HG03571 (cell line): ENCODE data around the gene SLC28A3.

ENCODE experiments used
- ATAC-seq: cut with Tn5 transposase; IDR thresholded peaks from one replicate; pipeline ENCODE4 v1.9.1; 2021; ENCODE audit not compliant: unreplicated experiment

The SLC28A3 gene

DNA sequence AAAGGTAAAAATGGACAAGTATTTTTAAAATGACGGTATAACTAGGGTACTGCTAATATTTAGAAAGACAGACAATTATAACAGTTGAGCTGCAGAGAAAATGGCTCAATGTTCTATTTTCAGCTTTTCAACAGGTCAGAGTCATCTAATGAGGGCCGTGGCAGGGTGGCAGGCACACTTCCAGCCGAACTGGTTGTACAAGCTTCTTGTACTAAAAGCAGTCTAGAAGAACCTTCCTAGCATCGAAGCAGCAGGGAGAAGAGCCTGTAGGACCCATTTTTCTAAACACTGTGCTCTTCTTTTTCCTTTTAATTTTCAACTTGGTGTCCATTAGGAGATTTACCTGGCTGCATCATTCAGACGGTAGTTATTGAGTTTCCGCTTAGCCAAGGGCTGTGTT, 85.6 kb downstream of the SLC28A3 start:
- no peak for ATAC-seq

DNA sequence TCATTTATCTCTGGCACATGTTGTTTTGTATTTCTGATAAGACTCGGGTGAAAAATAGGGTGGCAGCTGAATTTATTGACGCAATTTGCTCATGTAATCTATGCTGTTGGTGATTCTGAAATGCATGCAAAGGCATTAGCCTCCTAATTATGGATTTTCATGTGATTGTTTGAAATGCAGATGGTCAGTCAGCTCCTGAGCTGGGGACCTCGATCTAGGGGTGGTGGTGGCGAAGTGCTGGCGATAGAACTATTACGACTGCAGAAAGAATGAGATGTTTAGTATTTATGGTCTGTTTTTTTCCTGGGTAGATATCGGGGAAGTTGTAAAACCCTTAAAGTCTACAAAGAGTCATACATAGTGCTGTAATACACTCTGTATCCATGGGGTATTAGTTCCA, 88.6 kb downstream of the SLC28A3 start:
- ATAC-seq, result no peak

DNA sequence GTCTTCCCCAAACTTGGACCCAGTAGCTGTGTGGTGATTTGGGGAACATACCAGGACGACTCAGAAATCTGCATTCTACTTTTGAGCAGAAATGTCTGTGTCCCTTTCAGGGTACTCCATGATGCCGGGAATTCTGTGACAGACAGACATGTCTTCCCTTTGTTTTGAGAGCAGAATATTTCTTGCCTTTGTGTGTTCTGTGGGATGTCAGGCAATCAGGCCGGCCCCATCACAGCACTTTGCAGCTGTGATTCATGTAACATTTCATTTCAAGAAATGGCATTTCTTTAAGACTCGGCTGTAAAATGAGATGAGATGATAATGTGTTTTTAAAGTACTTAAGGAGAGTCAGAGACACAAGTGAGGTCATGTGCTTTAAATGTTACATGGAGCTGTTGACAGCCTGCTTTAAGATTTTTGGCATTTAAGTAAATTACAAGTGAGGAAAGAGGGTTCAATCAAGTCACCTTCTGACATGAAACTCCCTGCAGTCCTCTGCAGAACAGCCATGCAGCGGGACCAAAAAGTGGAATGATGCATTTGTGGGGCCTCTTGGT, 98.7 kb downstream of the SLC28A3 start:
- no peak for ATAC-seq

DNA sequence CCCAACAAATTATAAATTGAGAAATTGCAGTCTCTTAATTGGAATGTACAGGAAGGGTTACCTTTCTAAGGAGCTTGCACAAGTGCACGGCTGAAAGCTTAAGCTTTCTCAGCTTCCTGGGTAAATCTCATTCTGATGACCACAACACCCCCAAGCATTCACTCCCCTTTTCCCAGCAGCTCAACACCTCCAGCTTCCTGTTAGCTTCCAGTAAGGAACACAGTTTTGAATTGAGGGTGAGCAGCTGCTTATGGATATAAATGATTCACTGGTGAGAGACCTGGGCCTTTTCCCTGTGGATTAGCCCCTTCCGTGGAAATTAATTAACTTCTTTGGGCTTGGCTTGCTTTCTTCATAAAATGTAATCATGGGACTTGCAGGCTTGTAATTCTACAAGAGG, 101.2 kb downstream of the SLC28A3 start:
- no peak for ATAC-seq

DNA sequence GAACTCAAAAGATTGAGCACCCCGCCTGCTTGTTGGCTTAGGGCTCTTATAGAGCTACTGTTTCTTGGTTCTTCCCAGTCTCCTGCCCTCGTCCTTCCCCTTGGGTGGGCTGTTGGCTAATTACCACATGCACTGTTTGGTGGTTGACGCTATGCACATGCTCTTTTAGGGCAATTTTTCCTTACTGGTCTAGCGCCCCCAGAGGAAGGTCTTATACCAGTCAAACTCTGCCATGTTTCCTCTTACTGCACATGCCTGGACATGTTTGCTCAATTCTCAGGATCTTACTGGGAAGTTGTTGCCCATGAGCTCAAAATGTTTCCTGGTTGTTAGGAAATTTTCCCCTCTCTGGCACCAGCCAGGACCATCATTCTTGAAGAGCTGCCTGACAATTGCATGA, 101.9 kb downstream of the SLC28A3 start:
- ATAC-seq, result no peak

DNA sequence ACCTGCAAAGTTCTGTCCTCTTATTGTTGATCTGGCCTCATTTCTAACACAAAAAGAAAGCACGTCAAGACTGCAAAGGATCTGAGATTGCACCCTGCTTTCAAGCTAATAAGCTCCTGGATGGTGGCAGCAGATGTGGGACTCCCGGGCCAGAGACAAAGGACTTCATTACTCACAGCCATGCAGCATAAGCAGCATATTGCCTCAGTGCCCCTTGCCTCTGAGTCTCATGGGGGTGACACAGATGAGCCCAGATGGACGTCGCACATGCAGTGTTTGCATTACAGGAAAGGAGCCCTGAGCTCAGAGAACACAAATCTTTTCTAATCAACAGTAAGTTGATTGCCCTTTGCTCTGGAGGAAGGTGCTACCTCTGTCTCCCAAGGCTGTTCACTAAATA, 105.0 kb downstream of the SLC28A3 start:
- no peak for ATAC-seq

DNA sequence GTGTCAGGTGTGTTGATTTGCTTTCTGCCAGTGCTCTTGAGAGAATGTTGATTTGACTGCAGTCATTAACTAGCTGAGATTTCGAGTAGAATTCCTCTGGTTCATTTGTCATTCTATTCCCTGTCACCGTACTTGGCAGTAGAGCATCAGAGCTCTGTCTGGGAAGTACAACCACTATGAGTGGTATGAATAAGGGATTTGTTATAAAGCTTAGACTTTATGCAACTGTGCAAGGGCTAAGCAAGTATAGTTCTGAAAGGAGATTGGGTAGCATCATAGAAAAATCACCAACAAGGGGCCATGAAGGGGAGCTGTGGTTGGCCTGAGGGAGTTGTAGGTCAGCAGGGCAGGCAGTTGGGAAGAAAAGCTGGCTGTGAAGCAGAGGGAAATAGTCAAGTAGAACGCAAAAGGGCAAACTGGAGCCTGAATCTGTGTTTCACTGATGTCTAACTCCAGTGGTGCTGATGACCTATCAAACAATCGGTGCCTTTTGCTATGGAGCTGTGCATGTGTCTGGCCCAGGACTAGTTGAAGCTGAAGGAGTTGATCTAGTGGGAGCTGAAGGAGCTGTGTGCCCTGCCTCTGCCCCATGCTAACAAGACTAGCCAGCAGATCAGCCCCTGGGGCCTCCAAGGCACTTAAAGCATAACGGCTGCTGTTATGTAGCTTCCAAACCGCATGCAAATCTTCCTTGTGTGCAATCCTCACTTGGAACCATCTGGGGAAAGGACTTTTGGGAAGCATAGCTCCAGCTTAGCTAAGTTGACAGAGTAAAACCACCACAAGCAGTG, 110.0 kb downstream of the SLC28A3 start:
- ATAC-seq, result no peak

DNA sequence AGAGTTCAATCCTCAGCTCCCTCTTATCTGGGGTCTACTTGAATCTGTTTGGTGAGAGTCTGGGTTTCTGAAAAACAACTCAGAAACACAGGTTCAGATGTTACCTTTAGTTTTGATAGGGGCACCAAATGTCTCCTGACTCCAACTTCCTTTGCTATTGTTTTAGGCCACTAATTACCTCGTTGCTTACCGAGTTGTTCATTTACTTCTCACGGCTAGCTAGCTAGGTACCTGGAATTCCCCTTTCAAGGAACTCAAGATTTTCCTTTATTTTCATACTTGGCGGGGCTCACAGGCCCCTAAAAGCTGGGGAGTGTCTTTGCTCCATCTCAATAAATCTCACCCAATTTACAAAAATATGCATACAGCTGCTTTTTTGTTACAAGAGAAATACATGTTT, 111.4 kb downstream of the SLC28A3 start:
- no peak for ATAC-seq

DNA sequence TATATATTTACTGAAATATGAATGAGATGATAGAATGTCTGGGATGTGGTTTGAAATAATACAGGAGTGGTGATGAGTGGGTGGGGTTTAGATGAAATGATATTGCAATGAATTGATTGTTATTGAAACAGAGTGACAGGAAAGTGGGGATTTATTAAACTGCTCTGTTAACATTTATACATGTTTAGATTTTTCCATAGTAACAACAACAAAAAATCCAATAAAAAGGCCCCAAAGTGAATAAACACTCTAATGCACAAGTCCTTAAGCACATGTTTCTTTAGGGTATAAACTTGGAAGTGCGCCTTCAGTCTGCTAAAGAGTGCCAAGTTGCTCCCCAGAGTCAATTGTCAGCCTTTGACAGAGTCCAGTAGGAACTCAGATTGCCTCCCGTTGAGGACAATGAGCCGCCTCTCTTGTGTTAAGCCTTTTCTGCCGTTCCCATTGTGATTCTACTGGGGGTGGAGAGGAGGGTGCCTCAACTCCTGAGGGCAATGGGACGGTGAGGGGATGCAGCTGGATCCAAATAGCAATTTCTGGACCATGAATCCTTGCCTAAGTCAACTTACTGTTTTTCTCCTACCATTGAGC, 112.3 kb downstream of the SLC28A3 start:
- no peak for ATAC-seq

DNA sequence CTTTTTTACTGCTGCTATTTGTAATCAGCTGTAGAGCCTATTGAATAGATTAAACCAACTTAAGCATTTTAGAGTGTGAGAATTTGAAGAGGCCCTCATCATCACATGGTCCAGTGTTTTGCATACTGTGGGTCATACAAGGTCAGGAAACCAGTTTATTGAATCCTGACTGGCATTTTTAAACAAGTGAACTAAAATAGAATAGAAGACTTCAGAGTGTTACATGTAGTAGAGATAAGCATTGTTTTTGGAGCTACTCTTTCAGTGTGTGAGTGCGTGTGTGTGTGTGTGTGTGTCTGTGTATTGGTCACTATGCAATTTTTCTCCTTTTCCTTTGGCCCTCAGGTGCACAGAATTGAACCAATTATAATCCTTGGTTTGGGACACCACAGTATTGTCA, 114.4 kb downstream of the SLC28A3 start:
- ATAC-seq, result no peak
